Mesenchymal stem cell (in vitro differentiated cells and primary cell): Measurements from ENCODE around the gene ZNF319.

Experiments used
- DNase-seq: peaks from one replicate; pipeline ENCODE4 v3.0.0-alpha.2; 2013
- H2AFZ ChIP-seq: one replicate; pipeline ENCODE4 v1.6.1; 2013; ENCODE audit warnings: low read depth, mild to moderate bottlenecking, control low read depth, inconsistent platforms, low read length, moderate library complexity
- H2AK5ac ChIP-seq: 2 replicates; pipeline ENCODE4 v1.6.1; 2013; ENCODE audit warnings: low read length, moderate library complexity, mild to moderate bottlenecking, inconsistent platforms; ENCODE audit not compliant: severe bottlenecking
- H2BK120ac ChIP-seq: one replicate; pipeline ENCODE4 v1.6.1; 2013; ENCODE audit warnings: low read depth, mild to moderate bottlenecking, inconsistent platforms, low read length, moderate library complexity
- H2BK12ac ChIP-seq, 2 experiments: one replicate each; pipeline ENCODE4 v1.6.1; 2013; ENCODE audit warnings: inconsistent platforms in 2 of 2, low read length in 2 of 2, mild to moderate bottlenecking in 2 of 2, moderate library complexity in 2 of 2, control low read depth in 1 of 2
- H2BK15ac ChIP-seq: one replicate; pipeline ENCODE4 v1.6.1; 2013; ENCODE audit warnings: mild to moderate bottlenecking, low read depth, inconsistent platforms; ENCODE audit not compliant: poor library complexity, severe bottlenecking
- H2BK5ac ChIP-seq: 2 replicates; pipeline ENCODE4 v1.6.1; 2013; ENCODE audit warnings: low read depth, mild to moderate bottlenecking, low read length, control low read depth, inconsistent platforms; ENCODE audit not compliant: poor library complexity, severe bottlenecking
- H3K14ac ChIP-seq, 2 experiments: one replicate each; pipeline ENCODE4 v1.6.1; 2013; ENCODE audit warnings: inconsistent platforms in 2 of 2, low read length in 2 of 2, control low read depth in 1 of 2, mild to moderate bottlenecking in 1 of 2, moderate library complexity in 1 of 2
- H3K18ac ChIP-seq, 2 experiments: one replicate each; pipeline ENCODE4 v1.6.1; 2013; ENCODE audit warnings: inconsistent platforms in 2 of 2, low read length in 2 of 2, control low read depth in 1 of 2, low read depth in 1 of 2, mild to moderate bottlenecking in 1 of 2
- H3K23ac ChIP-seq, 2 experiments: one replicate each; pipeline ENCODE4 v1.6.1; 2013; ENCODE audit warnings: inconsistent platforms in 2 of 2, low read length in 2 of 2, mild to moderate bottlenecking in 2 of 2, moderate library complexity in 2 of 2, control low read depth in 1 of 2
- H3K27ac ChIP-seq: 2 replicates; pipeline ENCODE4 v1.5.1; 2013; ENCODE audit warnings: mild to moderate bottlenecking, moderate library complexity, low read length, control low read depth, inconsistent platforms; ENCODE audit not compliant: poor library complexity, severe bottlenecking
- H3K27me3 ChIP-seq, 2 experiments: 2 replicates each; pipeline versions ENCODE4 v1.6.1 to v1.7.0; 2013; ENCODE audit warnings: low read length in 2 of 2, mild to moderate bottlenecking in 2 of 2, moderate library complexity in 2 of 2, control low read depth in 1 of 2, inconsistent platforms in 1 of 2; ENCODE audit not compliant: control insufficient read depth in 1 of 2, insufficient read depth in 1 of 2
- H3K36me3 ChIP-seq, 2 experiments: 2 replicates each; pipeline versions ENCODE4 v1.6.1 to v1.7.0; 2013; ENCODE audit warnings: low read length in 2 of 2, control low read depth in 1 of 2, inconsistent platforms in 1 of 2, low read depth in 1 of 2, mild to moderate bottlenecking in 1 of 2; ENCODE audit not compliant: insufficient read depth in 2 of 2, control insufficient read depth in 1 of 2
- H3K4ac ChIP-seq, 2 experiments: one replicate each; pipeline ENCODE4 v1.6.1; 2013; ENCODE audit warnings: inconsistent platforms in 2 of 2, low read length in 2 of 2, mild to moderate bottlenecking in 2 of 2, moderate library complexity in 2 of 2, control low read depth in 1 of 2, low read depth in 1 of 2
- H3K4me1 ChIP-seq: 2 replicates; pipeline ENCODE4 v1.6.1; 2013; ENCODE audit warnings: low read depth, low read length, control low read depth; ENCODE audit not compliant: control insufficient read depth, insufficient read depth
- H3K4me2 ChIP-seq: 2 replicates; pipeline ENCODE4 v1.6.1; 2013; ENCODE audit warnings: low read length, mild to moderate bottlenecking, inconsistent platforms; ENCODE audit not compliant: poor library complexity, severe bottlenecking
- H3K4me3 ChIP-seq, 2 experiments: 2 replicates each; pipeline versions ENCODE4 v1.5.1 to v1.7.0; 2013; ENCODE audit warnings: low read length in 2 of 2, mild to moderate bottlenecking in 2 of 2, control low read depth in 1 of 2, low read depth in 1 of 2; ENCODE audit not compliant: insufficient read depth in 1 of 2
- H3K79me1 ChIP-seq: replicated peaks from 2 replicates; pipeline ENCODE4 v1.6.1; 2013; ENCODE audit warnings: mild to moderate bottlenecking, control low read depth, low read length, inconsistent platforms; ENCODE audit not compliant: poor library complexity, severe bottlenecking
- H3K9ac ChIP-seq: 2 replicates; pipeline ENCODE4 v1.7.0; 2013; ENCODE audit warnings: mild to moderate bottlenecking, low read length, moderate library complexity
- H3K9me3 ChIP-seq: 2 replicates; pipeline ENCODE4 v1.7.0; 2013; ENCODE audit warnings: mild to moderate bottlenecking, low read length; ENCODE audit not compliant: control insufficient read depth
- H4K8ac ChIP-seq: one replicate; pipeline ENCODE4 v1.6.1; 2013; ENCODE audit warnings: inconsistent platforms, mild to moderate bottlenecking, low read length, moderate library complexity
- H4K91ac ChIP-seq: one replicate; pipeline ENCODE4 v1.6.1; 2013; ENCODE audit warnings: mild to moderate bottlenecking, low read length, inconsistent platforms
- WGBS: methylation state at CpG from one replicate; pipeline ENCODE4 v1.1.7; 2013; ENCODE audit warnings: mixed read lengths; 5-methylcytosine and 5-hydroxymethylcytosine counted together

ZNF319 gene

DNA sequence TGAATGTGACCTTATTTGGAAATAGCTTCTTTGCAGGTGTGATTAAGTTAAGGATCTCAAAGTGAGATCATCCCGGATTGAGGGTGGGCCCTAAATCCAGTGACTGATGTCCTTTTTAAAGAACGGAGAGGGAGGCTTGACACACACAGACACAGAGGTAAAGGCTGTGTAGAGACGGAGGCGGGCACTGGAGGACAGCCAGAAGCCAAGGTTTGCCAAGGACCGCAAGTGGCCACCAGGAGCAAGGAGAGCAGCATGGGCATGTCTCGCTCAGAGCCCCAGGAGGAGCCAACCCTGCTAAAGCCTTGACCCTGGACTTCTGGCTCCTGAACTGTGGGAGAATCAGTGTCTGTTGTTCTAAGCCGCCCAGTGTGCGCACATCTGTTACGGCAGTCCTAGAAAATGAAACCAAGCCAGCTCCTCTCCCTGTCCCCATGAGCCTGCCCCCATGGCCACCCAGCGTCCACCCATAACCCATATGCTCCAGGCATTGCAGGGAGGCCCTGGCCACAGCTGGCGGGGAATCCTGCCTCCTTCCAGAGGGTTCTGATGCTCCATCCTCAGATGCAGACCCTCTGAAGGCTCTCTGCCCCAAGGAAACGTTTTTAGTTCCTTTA lies 44.8 kb downstream of the ZNF319 start:
- 83% methylated on average over 12 of the region's 12 CpGs for WGBS
- no peak overlapping the region for H3K27ac ChIP-seq
- no peak overlapping the region for H2BK120ac ChIP-seq
- H4K91ac ChIP-seq = peak overlapping the region; percentile 35
- no peak overlapping the region for H2BK15ac ChIP-seq
- H3K79me1 ChIP-seq = no peaks in the 10 kb centered on the region
- no peaks in the 10 kb centered on the region for H3K9me3 ChIP-seq
- H4K8ac ChIP-seq = no peak overlapping the region
- H3K23ac ChIP-seq = no peak overlapping the region
- H3K4ac ChIP-seq = no peak overlapping the region
- no peaks in the 10 kb centered on the region for H3K36me3 ChIP-seq
- no peak overlapping the region for H2BK12ac ChIP-seq
- H3K27me3 ChIP-seq = peaks cover 34 to 89% of the 10 kb centered on the region in 2 experiments
- no peak overlapping the region for H2BK5ac ChIP-seq
- no peak overlapping the region for H2AK5ac ChIP-seq
- no peak overlapping the region for H3K18ac ChIP-seq
- DNase-seq = no peak
- no peak overlapping the region for H3K4me3 ChIP-seq
- H3K4me1 ChIP-seq = peaks cover 1% of the 10 kb centered on the region
- H3K14ac ChIP-seq = no peak overlapping the region
- H3K4me2 ChIP-seq = no peak overlapping the region
- H3K9ac ChIP-seq = no peak overlapping the region
- no peak overlapping the region for H2AFZ ChIP-seq

DNA sequence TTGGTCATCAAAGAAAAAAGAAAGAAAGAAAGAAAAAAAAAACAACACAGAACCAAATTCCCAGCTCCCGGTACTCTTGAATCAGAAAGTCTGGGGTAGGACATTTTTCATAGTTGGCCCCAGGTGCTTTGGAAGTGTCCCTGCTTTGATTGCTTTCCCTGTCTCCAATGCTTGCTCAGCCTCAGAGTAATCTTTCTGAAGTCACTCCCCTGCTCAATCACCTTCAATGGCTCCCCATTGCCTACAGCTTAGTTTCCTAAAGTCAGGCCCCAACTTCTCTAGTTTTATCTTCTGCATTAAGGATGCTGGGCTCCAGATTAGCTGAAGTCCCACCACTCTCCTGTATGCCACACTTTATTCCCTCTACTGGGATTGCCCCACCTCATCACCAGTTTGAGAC lies 46.6 kb downstream of the ZNF319 start:
- H3K4ac ChIP-seq = no peak overlapping the region
- no peak overlapping the region for H4K91ac ChIP-seq
- no peak overlapping the region for H2BK12ac ChIP-seq
- H3K4me2 ChIP-seq = no peak overlapping the region
- H4K8ac ChIP-seq = no peak overlapping the region
- H3K27ac ChIP-seq = no peak overlapping the region
- H3K27me3 ChIP-seq = peaks cover 31 to 91% of the 10 kb centered on the region in 2 experiments
- peaks cover 1% of the 10 kb centered on the region for H3K4me1 ChIP-seq
- H3K4me3 ChIP-seq = no peak overlapping the region
- no peak overlapping the region for H2AFZ ChIP-seq
- no peak overlapping the region for H2BK15ac ChIP-seq
- H3K9ac ChIP-seq = no peak overlapping the region
- peaks cover 3% of the 10 kb centered on the region for H3K9me3 ChIP-seq
- H2BK5ac ChIP-seq = no peak overlapping the region
- no peak for DNase-seq
- H3K36me3 ChIP-seq = no peaks in the 10 kb centered on the region
- no peak overlapping the region for H3K18ac ChIP-seq
- no peaks in the 10 kb centered on the region for H3K79me1 ChIP-seq
- no peak overlapping the region for H3K14ac ChIP-seq
- no peak overlapping the region for H3K23ac ChIP-seq
- WGBS = 89% methylated on average over 1 of the region's 1 CpG
- H2AK5ac ChIP-seq = no peak overlapping the region
- H2BK120ac ChIP-seq = no peak overlapping the region

DNA sequence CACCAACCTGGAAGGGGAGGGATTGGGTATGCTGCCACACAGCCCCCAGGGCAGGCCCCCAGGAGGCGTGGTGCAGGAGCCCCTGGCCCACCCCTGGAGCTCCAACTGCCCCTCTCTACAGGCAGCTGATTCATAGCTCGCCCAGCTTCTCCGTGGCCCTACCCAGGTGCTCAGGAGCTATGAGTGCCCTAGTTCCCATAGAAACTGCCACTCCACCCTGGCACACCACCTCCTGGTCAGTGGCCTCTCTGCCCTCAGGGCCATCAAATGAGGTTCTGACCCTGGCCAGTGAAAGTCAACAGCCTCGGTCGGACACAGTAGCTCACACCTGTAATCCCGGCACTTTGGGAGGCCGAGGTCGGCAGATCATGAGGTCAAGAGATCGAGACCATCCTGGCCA lies 47.6 kb downstream of the ZNF319 start:
- WGBS = 84% methylated on average over 8 of the region's 9 CpGs
- Histone ChIP-seq H3K4me3 (no peak overlapping the region), H2BK5ac (no peak overlapping the region), H3K4me1 (peaks cover 1% of the 10 kb centered on the region), H3K4ac (no peak overlapping the region), H2AK5ac (no peak overlapping the region), H3K36me3 (no peaks in the 10 kb centered on the region), H3K9me3 (peaks cover 3% of the 10 kb centered on the region), H3K27me3 (peaks cover 34 to 93% of the 10 kb centered on the region in 2 experiments), H3K9ac (no peak overlapping the region), H4K91ac (no peak overlapping the region), H3K14ac (no peak overlapping the region), H3K27ac (no peak overlapping the region), H2BK15ac (no peak overlapping the region), H3K4me2 (no peak overlapping the region), H3K18ac (no peak overlapping the region), H4K8ac (no peak overlapping the region), H3K79me1 (no peaks in the 10 kb centered on the region), H3K23ac (no peak overlapping the region), H2BK120ac (no peak overlapping the region), H2BK12ac (no peak overlapping the region), H2AFZ (no peak overlapping the region)
- no peak for DNase-seq

DNA sequence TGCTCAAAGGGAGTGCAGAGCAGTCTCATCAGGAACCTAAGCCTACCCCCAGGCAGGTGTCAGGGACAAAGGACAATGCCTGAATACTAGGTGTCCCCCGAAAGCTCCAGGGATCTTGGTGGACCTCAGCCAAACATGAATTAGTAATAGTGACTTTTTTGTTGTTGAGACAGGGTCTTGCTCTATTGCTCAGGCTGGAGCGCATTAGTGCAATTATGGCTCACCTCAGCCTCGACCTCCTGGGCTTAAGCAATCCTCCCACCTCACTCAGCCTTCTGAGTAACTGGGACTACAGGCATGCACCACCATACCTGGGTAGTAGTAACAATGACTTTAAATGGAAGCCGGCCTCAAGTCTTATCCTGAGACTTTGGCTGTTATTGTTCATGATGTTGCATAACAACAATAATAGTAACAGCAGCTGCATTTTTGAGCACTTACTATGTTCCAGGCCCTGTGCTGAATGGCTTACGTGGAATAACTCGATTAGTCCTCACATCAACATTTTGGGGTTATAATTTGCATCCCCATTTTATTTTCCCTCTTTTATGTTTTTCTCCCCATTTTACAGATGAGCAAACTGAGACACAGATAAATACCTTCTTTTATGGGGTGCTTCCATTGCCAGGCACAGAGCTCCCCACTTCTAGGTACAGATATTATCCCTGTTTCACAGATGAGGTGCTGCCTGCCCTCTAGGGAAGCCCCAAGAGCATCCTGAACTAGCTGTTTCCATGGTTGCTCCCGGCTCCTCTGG lies 49.1 kb downstream of the ZNF319 start:
- H2BK12ac ChIP-seq = no peak overlapping the region
- H3K23ac ChIP-seq = no peak overlapping the region
- H3K4ac ChIP-seq = no peak overlapping the region
- no peak overlapping the region for H3K27ac ChIP-seq
- no peak overlapping the region for H2AK5ac ChIP-seq
- no peak overlapping the region for H4K8ac ChIP-seq
- no peak overlapping the region for H3K4me2 ChIP-seq
- H3K4me3 ChIP-seq = no peak overlapping the region
- H2BK120ac ChIP-seq = no peak overlapping the region
- no peaks in the 10 kb centered on the region for H3K36me3 ChIP-seq
- no peak overlapping the region for H2BK5ac ChIP-seq
- H3K9me3 ChIP-seq = peaks cover 3% of the 10 kb centered on the region
- peaks cover 1% of the 10 kb centered on the region for H3K4me1 ChIP-seq
- H3K27me3 ChIP-seq = peaks cover 49 to 93% of the 10 kb centered on the region in 2 experiments
- no peak overlapping the region for H2BK15ac ChIP-seq
- H3K14ac ChIP-seq = no peak overlapping the region
- WGBS = 83% methylated on average over 7 of the region's 7 CpGs
- no peak overlapping the region for H3K9ac ChIP-seq
- no peak for DNase-seq
- no peaks in the 10 kb centered on the region for H3K79me1 ChIP-seq
- H2AFZ ChIP-seq = no peak overlapping the region
- no peak overlapping the region for H4K91ac ChIP-seq
- no peak overlapping the region for H3K18ac ChIP-seq
